Neuronal stem cell (in vitro differentiated cells): Measurements from ENCODE around the gene FBXL7.

ENCODE experiments used
- DNase-seq: peaks from one replicate; pipeline ENCODE4 v3.0.0-alpha.2; 2013; ENCODE audit warnings: low spot score
- H2AFZ ChIP-seq: one replicate; pipeline ENCODE4 v1.6.1; 2013; ENCODE audit warnings: mild to moderate bottlenecking, low read length, inconsistent platforms
- H2AK5ac ChIP-seq: 2 replicates; pipeline ENCODE4 v1.6.1; 2013; ENCODE audit warnings: low read depth, mild to moderate bottlenecking, inconsistent platforms, low read length, moderate library complexity, mixed read lengths
- H2BK120ac ChIP-seq: 2 replicates; pipeline ENCODE4 v1.6.1; 2013; ENCODE audit warnings: low read depth, mild to moderate bottlenecking, inconsistent platforms, low read length, moderate library complexity, mixed read lengths
- H2BK12ac ChIP-seq: one replicate; pipeline ENCODE4 v1.6.1; 2013; ENCODE audit warnings: low read length, inconsistent platforms
- H2BK15ac ChIP-seq: 2 replicates; pipeline ENCODE4 v1.6.1; 2013; ENCODE audit warnings: mild to moderate bottlenecking, low read length, inconsistent platforms, mixed read lengths
- H2BK5ac ChIP-seq: one replicate; pipeline ENCODE4 v1.6.1; 2013; ENCODE audit warnings: inconsistent platforms, mild to moderate bottlenecking, low read length, moderate library complexity
- H3K14ac ChIP-seq: one replicate; pipeline ENCODE4 v1.6.1; 2013; ENCODE audit warnings: low read length, inconsistent platforms
- H3K18ac ChIP-seq: 2 replicates; pipeline ENCODE4 v1.6.1; 2013; ENCODE audit warnings: low read length, inconsistent platforms
- H3K23ac ChIP-seq: 2 replicates; pipeline ENCODE4 v1.6.1; 2013; ENCODE audit warnings: low read depth, mild to moderate bottlenecking, mixed read lengths, low read length, inconsistent platforms; ENCODE audit not compliant: poor library complexity
- H3K27ac ChIP-seq: replicated peaks from 3 replicates; pipeline ENCODE4 v1.5.1; 2013; ENCODE audit warnings: low read length, inconsistent platforms
- H3K27me3 ChIP-seq, 3 experiments: 2 replicates each; pipeline ENCODE4 v1.6.1; 2013; ENCODE audit warnings: low read length in 3 of 3, mild to moderate bottlenecking in 2 of 3, inconsistent platforms in 1 of 3, low read depth in 1 of 3, mixed read lengths in 1 of 3, moderate library complexity in 1 of 3; ENCODE audit not compliant: control insufficient read depth in 3 of 3, insufficient read depth in 3 of 3
- H3K36me3 ChIP-seq, 2 donors: replicated peaks in 1 of 2; 2 replicates each; pipeline ENCODE4 v1.6.1; 2013; ENCODE audit warnings: low read length in 2 of 2; ENCODE audit not compliant: control insufficient read depth in 2 of 2, insufficient read depth in 2 of 2
- H3K4ac ChIP-seq: 2 replicates; pipeline ENCODE4 v1.6.1; 2013; ENCODE audit warnings: inconsistent platforms, mild to moderate bottlenecking, low read length, moderate library complexity
- H3K4me1 ChIP-seq, 2 donors: 1 replicate in 1 of 2; 2 replicates in 1 of 2; pipeline ENCODE4 v1.6.1; 2013; ENCODE audit warnings: low read length in 2 of 2, low read depth in 1 of 2; ENCODE audit not compliant: control insufficient read depth in 2 of 2, insufficient read depth in 1 of 2
- H3K4me2 ChIP-seq: one replicate; pipeline ENCODE4 v1.6.1; 2013; ENCODE audit warnings: mild to moderate bottlenecking, low read length, inconsistent platforms; ENCODE audit not compliant: insufficient read depth, poor library complexity, severe bottlenecking
- H3K4me3 ChIP-seq, 2 donors: 2 replicates each; pipeline ENCODE4 v1.5.1; 2013; ENCODE audit warnings: low read length in 2 of 2, mild to moderate bottlenecking in 2 of 2, inconsistent platforms in 1 of 2, moderate library complexity in 1 of 2
- H3K79me1 ChIP-seq: one replicate; pipeline ENCODE4 v1.6.1; 2013; ENCODE audit warnings: low read depth, mild to moderate bottlenecking, inconsistent platforms, low read length, moderate library complexity
- H3K9ac ChIP-seq: one replicate; pipeline ENCODE4 v1.6.1; 2013; ENCODE audit warnings: mild to moderate bottlenecking, low read depth, low read length, inconsistent platforms; ENCODE audit not compliant: poor library complexity
- H3K9me3 ChIP-seq, 2 donors: replicated peaks in 1 of 2; 2 replicates each; pipeline versions ENCODE3 to v1.6.1; 2013; ENCODE audit warnings: low read length in 2 of 2, mild to moderate bottlenecking in 2 of 2, inconsistent platforms in 1 of 2, low read depth in 1 of 2, mixed read lengths in 1 of 2, moderate library complexity in 1 of 2; ENCODE audit not compliant: control insufficient read depth in 2 of 2, insufficient read depth in 1 of 2
- H4K8ac ChIP-seq: one replicate; pipeline ENCODE4 v1.6.1; 2013; ENCODE audit warnings: low read depth, mild to moderate bottlenecking, inconsistent platforms, low read length, moderate library complexity
- H4K91ac ChIP-seq: one replicate; pipeline ENCODE4 v1.6.1; 2013; ENCODE audit warnings: low read length, low read depth, mild to moderate bottlenecking, inconsistent platforms; ENCODE audit not compliant: poor library complexity
- WGBS, 2 donors: extraction: QIAGEN DNeasy Blood & Tissue Kit; methylation state at CpG; one replicate each; pipeline ENCODE4 v1.1.7; 2013; ENCODE audit warnings: missing lambda C conversion rate in 2 of 2, mixed read lengths in 1 of 2; ENCODE audit not compliant: insufficient read length in 2 of 2, insufficient replicate concordance in 1 of 2; ENCODE audit errors: extremely low coverage in 2 of 2; 5-methylcytosine and 5-hydroxymethylcytosine counted together

Gene FBXL7

GRCh38 chr5:15679161-15679560, 179.2 kb downstream of the FBXL7 start:
- DNase-seq, result no peak
- no peak overlapping the region for H3K4ac ChIP-seq
- no peak overlapping the region for H3K4me3 ChIP-seq
- H3K27ac ChIP-seq, result no peak overlapping the region
- no peak overlapping the region for H3K14ac ChIP-seq
- no peak overlapping the region for H3K4me2 ChIP-seq
- no peak overlapping the region for H2BK12ac ChIP-seq
- H2BK5ac ChIP-seq, result no peak overlapping the region
- H4K91ac ChIP-seq, result no peak overlapping the region
- H3K4me1 ChIP-seq, result peaks cover 2 to 3% of the 10 kb centered on the region in 2 donors
- H2BK15ac ChIP-seq, result no peak overlapping the region
- no peak overlapping the region for H2BK120ac ChIP-seq
- H2AFZ ChIP-seq, result no peak overlapping the region
- H2AK5ac ChIP-seq, result no peak overlapping the region
- H4K8ac ChIP-seq, result no peak overlapping the region
- no peak overlapping the region for H3K18ac ChIP-seq
- H3K36me3 ChIP-seq, result no peaks in the 10 kb centered on the region
- H3K27me3 ChIP-seq, result no peaks in the 10 kb centered on the region
- WGBS, 2 donors, result no CpG with 5 or more reads among the region's 4 CpGs
- H3K9me3 ChIP-seq, result no peaks in the 10 kb centered on the region
- H3K23ac ChIP-seq, result no peak overlapping the region
- H3K9ac ChIP-seq, result no peak overlapping the region
- no peaks in the 10 kb centered on the region for H3K79me1 ChIP-seq

DNA sequence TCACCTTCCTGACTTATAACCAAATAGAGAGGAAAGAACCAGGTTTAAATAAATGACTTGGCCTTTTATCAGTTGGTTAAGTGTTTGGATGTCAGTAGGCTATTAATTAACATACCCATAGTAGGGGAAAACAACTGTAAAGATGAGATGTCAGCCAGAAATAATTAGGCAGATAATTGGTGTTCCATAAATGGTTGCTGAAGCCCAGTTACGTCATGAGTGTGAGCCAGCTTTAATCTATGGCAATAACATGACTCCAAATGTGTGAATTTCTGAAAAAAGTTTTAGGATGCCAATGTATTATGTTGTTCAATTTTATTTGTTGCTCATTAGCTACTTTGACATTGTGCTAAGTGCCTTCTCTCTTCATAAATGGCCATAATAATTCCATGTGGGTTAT, 180.5 kb downstream of the FBXL7 start:
- Histone ChIP-seq H3K23ac (no peak overlapping the region), H3K27me3 (no peaks in the 10 kb centered on the region), H3K4me3 (no peak overlapping the region), H3K27ac (no peak overlapping the region), H2BK12ac (no peak overlapping the region), H2AFZ (no peak overlapping the region), H2AK5ac (no peak overlapping the region), H2BK5ac (no peak overlapping the region), H3K79me1 (no peaks in the 10 kb centered on the region), H3K14ac (no peak overlapping the region), H3K9ac (no peak overlapping the region), H3K4ac (no peak overlapping the region), H4K8ac (no peak overlapping the region), H3K36me3 (no peaks in the 10 kb centered on the region), H3K9me3 (no peaks in the 10 kb centered on the region), H3K18ac (no peak overlapping the region), H4K91ac (no peak overlapping the region), H2BK120ac (no peak overlapping the region), H2BK15ac (no peak overlapping the region), H3K4me1 (no peaks in the 10 kb centered on the region), H3K4me2 (no peak overlapping the region)
- no CpG with 5 or more reads among the region's 1 CpG for WGBS, 2 donors
- no peak for DNase-seq

- Histone ChIP-seq H3K27ac (no peak overlapping the region), H2AK5ac (no peak overlapping the region), H4K8ac (no peak overlapping the region), H3K9me3 (no peaks in the 10 kb centered on the region), H2BK12ac (no peak overlapping the region), H3K27me3 (no peaks in the 10 kb centered on the region), H4K91ac (no peak overlapping the region), H3K4ac (no peak overlapping the region), H3K14ac (no peak overlapping the region), H3K36me3 (no peaks in the 10 kb centered on the region), H3K9ac (no peak overlapping the region), H3K23ac (no peak overlapping the region), H3K4me2 (no peak overlapping the region), H3K79me1 (no peaks in the 10 kb centered on the region), H2BK120ac (no peak overlapping the region), H3K4me3 (no peak overlapping the region), H3K18ac (no peak overlapping the region), H2AFZ (no peak overlapping the region), H3K4me1 (no peaks in the 10 kb centered on the region), H2BK5ac (no peak overlapping the region), H2BK15ac (no peak overlapping the region)
- DNase-seq, result no peak
- no CpG with 5 or more reads among the region's 3 CpGs for WGBS, 2 donors
These were observed 182.1 kb downstream of the FBXL7 start for GRCh38 chr5:15682122-15682521.

- H3K4me3 ChIP-seq, result no peak overlapping the region
- no peaks in the 10 kb centered on the region for H3K79me1 ChIP-seq
- H3K36me3 ChIP-seq, result no peaks in the 10 kb centered on the region
- WGBS, 2 donors, result no CpG with 5 or more reads among the region's 1 CpG
- H2BK5ac ChIP-seq, result no peak overlapping the region
- H3K18ac ChIP-seq, result no peak overlapping the region
- H3K23ac ChIP-seq, result no peak overlapping the region
- no peak overlapping the region for H3K4ac ChIP-seq
- no peak overlapping the region for H4K91ac ChIP-seq
- no peak for DNase-seq
- no peak overlapping the region for H2BK12ac ChIP-seq
- H3K4me2 ChIP-seq, result no peak overlapping the region
- no peak overlapping the region for H2AK5ac ChIP-seq
- H2AFZ ChIP-seq, result no peak overlapping the region
- no peak overlapping the region for H3K27ac ChIP-seq
- H4K8ac ChIP-seq, result no peak overlapping the region
- no peaks in the 10 kb centered on the region for H3K4me1 ChIP-seq
- H3K14ac ChIP-seq, result no peak overlapping the region
- H2BK120ac ChIP-seq, result no peak overlapping the region
- H3K9me3 ChIP-seq, result no peaks in the 10 kb centered on the region
- no peak overlapping the region for H3K9ac ChIP-seq
- no peak overlapping the region for H2BK15ac ChIP-seq
- no peaks in the 10 kb centered on the region for H3K27me3 ChIP-seq
These were observed 182.6 kb downstream of the FBXL7 start for GRCh38 chr5:15682566-15682965.
